Stimulated activated CD8-positive, alpha-beta memory T cell treated with anti-CD3 and anti-CD28 coated beads, Interleukin-12 subunit alpha, Interleukin-12 subunit beta, amount 100 ng/mL, for 1 hour (primary cell): ENCODE measurements around the gene TRIP6.

Source experiments
- DNase-seq: peaks from one replicate; pipeline ENCODE4 v3.0.0-alpha.2; 2020; ENCODE audit warnings: low read depth

Gene TRIP6

GRCh38 chr7:100867040-100867775 lies at the start of gene TRIP6:
TSS of gene TRIP6 (plus strand) at chr7:100867387. CDS start at chr7:100867498, 111 bp downstream.
- no peak for DNase-seq

GRCh38 chr7:100818366-100818765 lies 48.8 kb upstream of the TRIP6 start:
- DNase-seq, result no peak

GRCh38 chr7:100818825-100819224 lies 48.4 kb upstream of the TRIP6 start:
- no peak for DNase-seq

- no peak for DNase-seq
Measured at GRCh38 chr7:100819586-100819985, 47.6 kb upstream of the TRIP6 start.

GRCh38 chr7:100822236-100823139 lies 44.7 kb upstream of the TRIP6 start:
- no peak for DNase-seq

GRCh38 chr7:100823140-100823525 lies 44.1 kb upstream of the TRIP6 start:
- DNase-seq, result no peak

- no peak for DNase-seq
Measured at GRCh38 chr7:100823534-100823933, 43.7 kb upstream of the TRIP6 start.

GRCh38 chr7:100824499-100825214 lies 42.5 kb upstream of the TRIP6 start:
- DNase-seq, result no peak

- DNase-seq, result no peak
Measured at GRCh38 chr7:100825215-100825671, 41.9 kb upstream of the TRIP6 start.

- no peak for DNase-seq
Measured at GRCh38 chr7:100825751-100826513, 41.3 kb upstream of the TRIP6 start.

- DNase-seq, result no peak
Measured at GRCh38 chr7:100826514-100827329, 40.5 kb upstream of the TRIP6 start.

- DNase-seq, result no peak
Measured at GRCh38 chr7:100827330-100828226, 39.6 kb upstream of the TRIP6 start, which contains the start of gene EPHB4. TSS of gene EPHB4 (minus strand) at chr7:100827523. CDS start at chr7:100827030, 493 bp downstream.

- no peak for DNase-seq
Measured at GRCh38 chr7:100829150-100829716, 38.0 kb upstream of the TRIP6 start.

GRCh38 chr7:100830396-100830795 lies 36.8 kb upstream of the TRIP6 start:
- DNase-seq, result no peak

GRCh38 chr7:100832281-100832633 lies 34.9 kb upstream of the TRIP6 start:
- no peak for DNase-seq

- DNase-seq, result no peak
Measured at GRCh38 chr7:100835903-100836811, 31.0 kb upstream of the TRIP6 start.

- no peak for DNase-seq
Measured at GRCh38 chr7:100836812-100837098, 30.4 kb upstream of the TRIP6 start.

- DNase-seq, result peak; percentile 55
Measured at GRCh38 chr7:100837099-100837836, 29.9 kb upstream of the TRIP6 start.
